AG09309 (cell line): ENCODE data around the gene ATP10B.

ENCODE experiments used
- DNase-seq: peaks from one replicate; pipeline ENCODE4 v3.0.0-alpha.2; 2010; ENCODE audit warnings: low read depth
- H3K4me3 ChIP-seq: 2 replicates; pipeline ENCODE4 v1.5.1; 2011; ENCODE audit warnings: mild to moderate bottlenecking, low read depth, low read length, moderate library complexity; ENCODE audit not compliant: control insufficient read depth
- CTCF ChIP-seq: IDR thresholded peaks from 2 replicates; pipeline ENCODE4 v1.5.1; 2011; ENCODE audit warnings: mild to moderate bottlenecking, low read depth, low read length, inconsistent platforms; ENCODE audit not compliant: insufficient read depth, control insufficient read depth; ENCODE audit errors: missing control alignments

ATP10B gene

GRCh38 chr5:160657622-160658458, 194.2 kb downstream of the ATP10B start:
- TF ChIP-seq CTCF = no peak
- no peak for DNase-seq
- H3K4me3 ChIP-seq = no peak overlapping the region

GRCh38 chr5:160657068-160657507, 194.9 kb downstream of the ATP10B start:
- TF ChIP-seq CTCF = no peak
- no peak for DNase-seq
- no peak overlapping the region for H3K4me3 ChIP-seq

GRCh38 chr5:160655717-160656116, 196.3 kb downstream of the ATP10B start:
- no peak for DNase-seq
- H3K4me3 ChIP-seq = no peak overlapping the region
- TF ChIP-seq CTCF = no peak

DNA sequence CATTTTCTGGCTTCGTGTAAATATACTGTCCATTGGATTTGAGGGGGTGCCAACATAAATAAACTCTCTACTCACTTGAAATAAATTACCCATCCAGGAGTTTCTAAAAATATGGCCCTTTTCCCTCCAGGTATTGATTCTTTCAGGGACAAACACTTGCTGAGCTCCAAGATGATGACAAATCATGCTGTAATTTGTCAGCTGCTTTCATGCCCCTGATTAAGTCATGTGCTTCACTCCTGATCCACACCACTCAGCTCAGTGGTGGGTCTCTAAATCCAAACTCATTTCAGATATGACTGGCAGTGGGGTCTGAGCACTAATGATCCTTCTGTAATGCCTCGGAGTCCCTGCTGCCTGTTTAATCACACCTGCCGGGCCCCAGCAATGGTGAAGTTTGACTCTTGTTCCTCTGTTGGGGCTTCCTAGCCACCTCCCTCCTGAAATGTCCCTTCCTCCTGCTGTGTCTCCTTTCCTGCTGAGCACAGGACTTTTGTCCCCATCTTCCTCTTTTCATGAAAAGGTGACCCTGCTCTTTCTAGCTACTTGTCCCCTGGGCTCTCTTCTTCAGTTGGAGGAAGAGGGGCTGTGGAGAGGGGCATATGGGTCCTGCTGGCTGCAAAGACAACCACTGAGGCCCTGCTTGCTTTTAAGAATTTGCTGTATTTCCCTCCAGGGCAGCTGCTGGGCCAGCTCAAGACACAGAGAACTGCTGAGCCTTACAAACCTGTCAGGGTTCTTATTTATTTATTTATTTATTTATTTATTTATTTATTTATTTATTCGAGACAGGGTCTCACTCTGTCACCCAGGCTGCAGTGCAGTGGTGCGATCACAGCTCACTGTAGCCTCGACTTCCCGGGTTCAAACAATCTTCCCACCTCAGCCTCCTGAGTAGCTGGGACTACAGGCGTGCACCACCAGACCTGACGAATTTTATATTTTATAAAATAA, 200.0 kb downstream of the ATP10B start:
- no peak for DNase-seq
- H3K4me3 ChIP-seq = no peak overlapping the region
- no peak for TF ChIP-seq CTCF

DNA sequence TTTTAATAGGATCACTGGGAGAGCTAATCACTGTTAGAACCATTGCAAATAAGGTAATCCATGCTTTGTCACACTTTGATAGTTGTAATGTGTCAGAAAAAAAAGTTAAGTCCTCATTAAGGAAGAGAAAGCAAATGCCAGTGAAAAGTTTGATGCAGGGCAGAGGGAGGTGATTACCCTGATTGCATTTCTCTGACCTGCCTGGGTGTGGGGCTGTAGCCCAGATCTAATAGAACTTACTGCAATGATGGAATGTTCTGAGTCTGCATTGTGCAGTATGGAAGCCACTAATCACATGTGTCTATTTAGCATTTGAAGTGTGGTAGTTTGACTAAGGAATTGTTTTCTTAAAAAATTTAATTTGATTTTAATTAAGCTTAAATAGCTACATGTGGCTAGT, 202.7 kb downstream of the ATP10B start:
- no peak overlapping the region for H3K4me3 ChIP-seq
- no peak for DNase-seq
- TF ChIP-seq CTCF = no peak

GRCh38 chr5:160646033-160646432, 206.0 kb downstream of the ATP10B start:
- no peak for TF ChIP-seq CTCF
- no peak for DNase-seq
- no peak overlapping the region for H3K4me3 ChIP-seq
